DOHH2 (cell line): ENCODE measurements around the gene CNST.

ENCODE experiments used
- EZH2phosphoT487 ChIP-seq: fragments of 200-600 bp; sonication (generic); IDR thresholded peaks from 2 replicates; pipeline ENCODE4 v1.6.1; 2017; ENCODE audit warnings: borderline replicate concordance, mild to moderate bottlenecking, antibody characterized with exemption, low read length, moderate library complexity, mixed read lengths
- TF ChIP-seq, protein P1 (sequence below): fragments of 200-600 bp; sonication (generic); IDR thresholded peaks from one replicate; pipeline ENCODE4 v1.5.1; 2014; ENCODE audit warnings: antibody characterized with exemption, mild to moderate bottlenecking, low read depth, low read length; ENCODE audit not compliant: poor library complexity, severe bottlenecking

DNA sequence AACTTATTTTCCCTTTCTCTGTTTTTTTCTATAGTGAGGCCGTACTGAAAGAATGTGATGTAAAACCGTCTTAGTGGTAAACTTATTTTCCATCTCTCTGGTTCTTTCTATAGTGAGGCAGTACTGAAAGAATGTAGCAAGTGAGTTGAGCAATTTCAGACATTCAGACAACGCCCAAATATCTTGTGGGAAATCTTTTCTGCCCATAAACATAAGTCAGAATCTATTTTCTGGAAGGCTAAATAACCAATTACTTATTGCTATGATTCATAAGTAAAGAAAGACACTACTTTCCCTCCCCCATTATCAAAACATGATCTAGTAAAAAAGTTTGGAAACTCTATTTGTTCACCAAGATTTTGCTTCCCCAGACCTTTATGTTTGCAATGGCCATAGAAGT, 139.1 kb downstream of the CNST start:
- TF ChIP-seq, protein P1, sequence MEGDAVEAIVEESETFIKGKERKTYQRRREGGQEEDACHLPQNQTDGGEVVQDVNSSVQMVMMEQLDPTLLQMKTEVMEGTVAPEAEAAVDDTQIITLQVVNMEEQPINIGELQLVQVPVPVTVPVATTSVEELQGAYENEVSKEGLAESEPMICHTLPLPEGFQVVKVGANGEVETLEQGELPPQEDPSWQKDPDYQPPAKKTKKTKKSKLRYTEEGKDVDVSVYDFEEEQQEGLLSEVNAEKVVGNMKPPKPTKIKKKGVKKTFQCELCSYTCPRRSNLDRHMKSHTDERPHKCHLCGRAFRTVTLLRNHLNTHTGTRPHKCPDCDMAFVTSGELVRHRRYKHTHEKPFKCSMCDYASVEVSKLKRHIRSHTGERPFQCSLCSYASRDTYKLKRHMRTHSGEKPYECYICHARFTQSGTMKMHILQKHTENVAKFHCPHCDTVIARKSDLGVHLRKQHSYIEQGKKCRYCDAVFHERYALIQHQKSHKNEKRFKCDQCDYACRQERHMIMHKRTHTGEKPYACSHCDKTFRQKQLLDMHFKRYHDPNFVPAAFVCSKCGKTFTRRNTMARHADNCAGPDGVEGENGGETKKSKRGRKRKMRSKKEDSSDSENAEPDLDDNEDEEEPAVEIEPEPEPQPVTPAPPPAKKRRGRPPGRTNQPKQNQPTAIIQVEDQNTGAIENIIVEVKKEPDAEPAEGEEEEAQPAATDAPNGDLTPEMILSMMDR = no peak
- TF ChIP-seq EZH2phosphoT487 = no peak
